Mesenchymal stem cell (in vitro differentiated cells and primary cell): ENCODE data around the gene PDK3.

Experiments used
- DNase-seq: peaks from one replicate; pipeline ENCODE4 v3.0.0-alpha.2; 2013
- H2AFZ ChIP-seq: one replicate; pipeline ENCODE4 v1.6.1; 2013; ENCODE audit warnings: low read depth, mild to moderate bottlenecking, control low read depth, inconsistent platforms, low read length, moderate library complexity
- H2AK5ac ChIP-seq: 2 replicates; pipeline ENCODE4 v1.6.1; 2013; ENCODE audit warnings: low read length, moderate library complexity, mild to moderate bottlenecking, inconsistent platforms; ENCODE audit not compliant: severe bottlenecking
- H2BK120ac ChIP-seq: one replicate; pipeline ENCODE4 v1.6.1; 2013; ENCODE audit warnings: low read depth, mild to moderate bottlenecking, inconsistent platforms, low read length, moderate library complexity
- H2BK12ac ChIP-seq, 2 experiments: one replicate each; pipeline ENCODE4 v1.6.1; 2013; ENCODE audit warnings: inconsistent platforms in 2 of 2, low read length in 2 of 2, mild to moderate bottlenecking in 2 of 2, moderate library complexity in 2 of 2, control low read depth in 1 of 2
- H2BK15ac ChIP-seq: one replicate; pipeline ENCODE4 v1.6.1; 2013; ENCODE audit warnings: mild to moderate bottlenecking, low read depth, inconsistent platforms; ENCODE audit not compliant: poor library complexity, severe bottlenecking
- H2BK5ac ChIP-seq: 2 replicates; pipeline ENCODE4 v1.6.1; 2013; ENCODE audit warnings: low read depth, mild to moderate bottlenecking, low read length, control low read depth, inconsistent platforms; ENCODE audit not compliant: poor library complexity, severe bottlenecking
- H3K14ac ChIP-seq, 2 experiments: one replicate each; pipeline ENCODE4 v1.6.1; 2013; ENCODE audit warnings: inconsistent platforms in 2 of 2, low read length in 2 of 2, control low read depth in 1 of 2, mild to moderate bottlenecking in 1 of 2, moderate library complexity in 1 of 2
- H3K18ac ChIP-seq, 2 experiments: one replicate each; pipeline ENCODE4 v1.6.1; 2013; ENCODE audit warnings: inconsistent platforms in 2 of 2, low read length in 2 of 2, control low read depth in 1 of 2, low read depth in 1 of 2, mild to moderate bottlenecking in 1 of 2
- H3K23ac ChIP-seq, 2 experiments: one replicate each; pipeline ENCODE4 v1.6.1; 2013; ENCODE audit warnings: inconsistent platforms in 2 of 2, low read length in 2 of 2, mild to moderate bottlenecking in 2 of 2, moderate library complexity in 2 of 2, control low read depth in 1 of 2
- H3K27ac ChIP-seq: 2 replicates; pipeline ENCODE4 v1.5.1; 2013; ENCODE audit warnings: mild to moderate bottlenecking, moderate library complexity, low read length, control low read depth, inconsistent platforms; ENCODE audit not compliant: poor library complexity, severe bottlenecking
- H3K27me3 ChIP-seq, 2 experiments: 2 replicates each; pipeline versions ENCODE4 v1.6.1 to v1.7.0; 2013; ENCODE audit warnings: low read length in 2 of 2, mild to moderate bottlenecking in 2 of 2, moderate library complexity in 2 of 2, control low read depth in 1 of 2, inconsistent platforms in 1 of 2; ENCODE audit not compliant: control insufficient read depth in 1 of 2, insufficient read depth in 1 of 2
- H3K36me3 ChIP-seq, 2 experiments: 2 replicates each; pipeline versions ENCODE4 v1.6.1 to v1.7.0; 2013; ENCODE audit warnings: low read length in 2 of 2, control low read depth in 1 of 2, inconsistent platforms in 1 of 2, low read depth in 1 of 2, mild to moderate bottlenecking in 1 of 2; ENCODE audit not compliant: insufficient read depth in 2 of 2, control insufficient read depth in 1 of 2
- H3K4ac ChIP-seq, 2 experiments: one replicate each; pipeline ENCODE4 v1.6.1; 2013; ENCODE audit warnings: inconsistent platforms in 2 of 2, low read length in 2 of 2, mild to moderate bottlenecking in 2 of 2, moderate library complexity in 2 of 2, control low read depth in 1 of 2, low read depth in 1 of 2
- H3K4me1 ChIP-seq: 2 replicates; pipeline ENCODE4 v1.6.1; 2013; ENCODE audit warnings: low read depth, low read length, control low read depth; ENCODE audit not compliant: control insufficient read depth, insufficient read depth
- H3K4me2 ChIP-seq: 2 replicates; pipeline ENCODE4 v1.6.1; 2013; ENCODE audit warnings: low read length, mild to moderate bottlenecking, inconsistent platforms; ENCODE audit not compliant: poor library complexity, severe bottlenecking
- H3K4me3 ChIP-seq, 2 experiments: 2 replicates each; pipeline versions ENCODE4 v1.5.1 to v1.7.0; 2013; ENCODE audit warnings: low read length in 2 of 2, mild to moderate bottlenecking in 2 of 2, control low read depth in 1 of 2, low read depth in 1 of 2; ENCODE audit not compliant: insufficient read depth in 1 of 2
- H3K79me1 ChIP-seq: replicated peaks from 2 replicates; pipeline ENCODE4 v1.6.1; 2013; ENCODE audit warnings: mild to moderate bottlenecking, control low read depth, low read length, inconsistent platforms; ENCODE audit not compliant: poor library complexity, severe bottlenecking
- H3K9ac ChIP-seq: 2 replicates; pipeline ENCODE4 v1.7.0; 2013; ENCODE audit warnings: mild to moderate bottlenecking, low read length, moderate library complexity
- H3K9me3 ChIP-seq: 2 replicates; pipeline ENCODE4 v1.7.0; 2013; ENCODE audit warnings: mild to moderate bottlenecking, low read length; ENCODE audit not compliant: control insufficient read depth
- H4K8ac ChIP-seq: one replicate; pipeline ENCODE4 v1.6.1; 2013; ENCODE audit warnings: inconsistent platforms, mild to moderate bottlenecking, low read length, moderate library complexity
- H4K91ac ChIP-seq: one replicate; pipeline ENCODE4 v1.6.1; 2013; ENCODE audit warnings: mild to moderate bottlenecking, low read length, inconsistent platforms
- WGBS: methylation state at CpG from one replicate; pipeline ENCODE4 v1.1.7; 2013; ENCODE audit warnings: mixed read lengths; 5-methylcytosine and 5-hydroxymethylcytosine counted together

The PDK3 gene

DNA sequence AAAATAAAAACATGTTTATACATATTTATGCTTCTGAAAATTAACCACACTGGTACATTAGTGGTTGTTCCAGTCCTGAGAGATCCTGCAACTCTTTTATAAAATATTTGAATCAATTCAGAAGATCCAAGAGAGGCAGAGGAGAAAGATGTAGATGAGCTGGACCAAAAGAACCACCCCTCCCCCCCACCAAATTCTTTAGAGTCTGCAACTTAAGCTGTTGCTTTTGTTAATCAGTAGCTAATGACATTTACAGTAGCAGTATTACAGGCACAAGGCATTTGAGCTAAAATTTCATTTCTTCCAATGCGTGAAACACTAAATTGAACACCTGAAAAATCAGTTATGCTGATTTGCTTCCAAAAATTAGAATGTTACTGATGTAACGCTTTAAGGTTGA is 61.5 kb downstream of the PDK3 start:
- no peak overlapping the region for H3K4ac ChIP-seq

DNA sequence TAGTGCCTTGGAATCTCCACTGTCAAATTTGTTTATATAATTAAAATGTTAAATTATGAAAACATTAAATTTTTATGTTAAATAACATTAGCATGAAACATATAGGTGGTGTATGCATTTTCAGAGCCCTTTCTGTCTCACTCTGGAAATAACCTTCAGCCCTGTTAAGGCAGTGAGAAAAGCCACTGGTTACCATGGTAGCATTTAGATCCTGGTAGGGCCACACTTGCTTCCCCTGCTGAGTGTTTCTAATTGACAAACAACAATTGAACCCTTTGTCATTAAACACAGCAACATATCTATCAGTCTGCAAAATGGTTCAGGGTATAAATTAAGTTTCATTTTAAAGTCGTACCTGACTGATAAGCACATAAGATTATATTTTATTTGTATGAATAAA is 63.5 kb downstream of the PDK3 start:
- H3K18ac ChIP-seq: no peak overlapping the region
- no peak overlapping the region for H2AFZ ChIP-seq
- H2BK15ac ChIP-seq: no peak overlapping the region
- no peak overlapping the region for H3K4me2 ChIP-seq
- no peak overlapping the region for H3K4ac ChIP-seq
- H4K8ac ChIP-seq: no peak overlapping the region
- no peak overlapping the region for H3K14ac ChIP-seq
- H3K9ac ChIP-seq: no peak overlapping the region
- WGBS: no CpG with 5 or more reads among the region's 1 CpG
- H2BK5ac ChIP-seq: no peak overlapping the region
- peaks cover 1% of the 10 kb centered on the region for H3K4me1 ChIP-seq
- no peak overlapping the region for H2BK120ac ChIP-seq
- H3K9me3 ChIP-seq: no peaks in the 10 kb centered on the region
- H4K91ac ChIP-seq: no peak overlapping the region
- no peak overlapping the region for H3K23ac ChIP-seq
- no peak overlapping the region for H3K27ac ChIP-seq
- no peak overlapping the region for H3K4me3 ChIP-seq
- no peak overlapping the region for H2BK12ac ChIP-seq
- DNase-seq: no peak
- no peak overlapping the region for H2AK5ac ChIP-seq
- peaks cover 0 to 16% of the 10 kb centered on the region in 2 experiments for H3K27me3 ChIP-seq
- no peaks in the 10 kb centered on the region for H3K36me3 ChIP-seq
- H3K79me1 ChIP-seq: no peaks in the 10 kb centered on the region

More for the DNA sequence above, 61.5 kb downstream of the PDK3 start:
- H2BK12ac ChIP-seq: no peak overlapping the region
- no peaks in the 10 kb centered on the region for H3K36me3 ChIP-seq
- no peak overlapping the region for H2AK5ac ChIP-seq
- no peak overlapping the region for H4K91ac ChIP-seq
- H2BK120ac ChIP-seq: no peak overlapping the region
- no peak overlapping the region for H3K27ac ChIP-seq
- no peak for DNase-seq
- no peak overlapping the region for H3K9ac ChIP-seq
- no peak overlapping the region for H3K18ac ChIP-seq
- no peak overlapping the region for H3K23ac ChIP-seq
- H2AFZ ChIP-seq: no peak overlapping the region
- H3K27me3 ChIP-seq: peaks cover 0 to 19% of the 10 kb centered on the region in 2 experiments
- H2BK15ac ChIP-seq: no peak overlapping the region
- H3K4me2 ChIP-seq: no peak overlapping the region
- H3K14ac ChIP-seq: no peak overlapping the region
- H2BK5ac ChIP-seq: no peak overlapping the region
- H4K8ac ChIP-seq: no peak overlapping the region
- WGBS: 100% methylated on average over 1 of the region's 2 CpGs
- no peaks in the 10 kb centered on the region for H3K79me1 ChIP-seq
- no peaks in the 10 kb centered on the region for H3K9me3 ChIP-seq
- peaks cover 1% of the 10 kb centered on the region for H3K4me1 ChIP-seq
- H3K4me3 ChIP-seq: no peak overlapping the region

DNA sequence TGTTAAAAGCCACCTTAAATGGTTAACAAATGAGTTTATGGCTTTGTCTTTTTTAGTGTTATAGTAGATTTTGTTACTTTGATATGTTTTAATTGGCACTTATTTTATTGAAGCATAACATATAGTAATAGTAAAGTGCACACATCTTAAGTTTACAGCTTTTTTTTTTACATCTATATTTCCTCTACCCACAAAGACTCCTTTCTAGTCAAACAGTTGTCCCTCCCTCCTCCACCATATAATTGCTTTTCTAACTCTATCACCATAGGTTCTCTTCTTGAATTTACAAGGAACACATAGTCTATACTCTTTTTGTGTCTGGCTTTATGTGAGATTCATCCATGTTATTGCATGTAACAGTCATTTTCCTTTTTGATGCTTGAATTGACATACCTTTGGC is 71.5 kb downstream of the PDK3 start:
- Histone ChIP-seq H4K8ac (no peak overlapping the region), H3K23ac (no peak overlapping the region)

GRCh38 chrX:24542756-24543155 is 77.7 kb downstream of the PDK3 start:
- H2AK5ac ChIP-seq: no peak overlapping the region
- no peak overlapping the region for H2BK15ac ChIP-seq
- no peak overlapping the region for H3K23ac ChIP-seq
- H3K36me3 ChIP-seq: no peaks in the 10 kb centered on the region
- no peak overlapping the region for H3K4me3 ChIP-seq
- H2BK5ac ChIP-seq: no peak overlapping the region
- no peak overlapping the region for H2AFZ ChIP-seq
- H3K18ac ChIP-seq: no peak overlapping the region
- no peak overlapping the region for H3K4ac ChIP-seq
- H3K27me3 ChIP-seq: peaks cover 0 to 7% of the 10 kb centered on the region in 2 experiments
- H3K14ac ChIP-seq: no peak overlapping the region
- H3K27ac ChIP-seq: no peak overlapping the region
- H2BK120ac ChIP-seq: no peak overlapping the region
- no peak overlapping the region for H3K9ac ChIP-seq
- H4K91ac ChIP-seq: no peak overlapping the region
- H3K4me1 ChIP-seq: no peaks in the 10 kb centered on the region
- H2BK12ac ChIP-seq: no peak overlapping the region
- H3K4me2 ChIP-seq: no peak overlapping the region
- no peaks in the 10 kb centered on the region for H3K79me1 ChIP-seq
- no peak overlapping the region for H4K8ac ChIP-seq
- DNase-seq: no peak
- 55% methylated on average over 4 of the region's 4 CpGs for WGBS
- no peaks in the 10 kb centered on the region for H3K9me3 ChIP-seq

More for the DNA sequence above, 71.5 kb downstream of the PDK3 start:
- H2AFZ ChIP-seq: no peak overlapping the region
- H3K4me2 ChIP-seq: no peak overlapping the region
- H2BK12ac ChIP-seq: no peak overlapping the region
- no peaks in the 10 kb centered on the region for H3K4me1 ChIP-seq
- no peak overlapping the region for H3K18ac ChIP-seq
- no peak overlapping the region for H3K9ac ChIP-seq
- no peak overlapping the region for H2AK5ac ChIP-seq
- H3K4ac ChIP-seq: no peak overlapping the region
- H2BK5ac ChIP-seq: no peak overlapping the region
- H3K14ac ChIP-seq: no peak overlapping the region
- no peak overlapping the region for H2BK120ac ChIP-seq
- H3K9me3 ChIP-seq: no peaks in the 10 kb centered on the region
- peaks cover 0 to 8% of the 10 kb centered on the region in 2 experiments for H3K36me3 ChIP-seq
- H2BK15ac ChIP-seq: no peak overlapping the region
- H3K4me3 ChIP-seq: no peak overlapping the region
- no peaks in the 10 kb centered on the region for H3K79me1 ChIP-seq
- no peaks in the 10 kb centered on the region for H3K27me3 ChIP-seq
- H3K27ac ChIP-seq: no peak overlapping the region
- H4K91ac ChIP-seq: no peak overlapping the region
- DNase-seq: no peak
